IMR-90 (cell line): ENCODE results near the gene APOB. TPM values are rescaled to one million over a fixed set of nuclear protein-coding genes. Genes with fewer than 3 reads are reported as not detected.

Source experiments
- ATAC-seq: fragments of 200-7000 bp; cut with Tn5 transposase; 2 replicates; pipeline ENCODE4 v1.9.1; 2020; ENCODE audit warnings: low read depth, mild to moderate bottlenecking, moderate library complexity
- BruUV-seq: library from RNA; stranded (reverse); fragments of 400-500 nt; replicated peaks from 2 replicates; lab custom pipeline; 2021; lab: Mats Ljungman, UMichigan
- CTCF ChIA-PET: fragments of 300-600 bp; formaldehyde crosslinking; extraction: SDS; loops from one replicate; lab custom pipeline; 2021; ENCODE audit warnings: antibody characterized with exemption; lab: Yijun Ruan, JAX
- POLR2A ChIA-PET: fragments of 300-600 bp; sonication (Branson Sonifier 250); formaldehyde crosslinking; loops from one replicate; lab custom pipeline; 2022; ENCODE audit warnings: antibody characterized with exemption; ENCODE audit not compliant: unreplicated experiment; lab: Charles Lee
- DNase-seq: peaks from one replicate; pipeline ENCODE4 v3.0.0; 2013
- H2AFZ ChIP-seq: replicated peaks from 2 replicates; pipeline ENCODE3; 2013; ENCODE audit warnings: low read length, mild to moderate bottlenecking; ENCODE audit not compliant: poor library complexity
- H2AK5ac ChIP-seq: 2 replicates; pipeline ENCODE4 v1.6.1; 2013; ENCODE audit warnings: low read depth, low read length, inconsistent platforms
- H2AK9ac ChIP-seq: replicated peaks from 2 replicates; pipeline ENCODE3; 2013; ENCODE audit warnings: mild to moderate bottlenecking, low read depth, low read length, moderate library complexity; ENCODE audit not compliant: poor library complexity
- H2BK120ac ChIP-seq: 2 replicates; pipeline ENCODE4 v1.6.1; 2013; ENCODE audit warnings: low read depth, low read length, inconsistent platforms
- H2BK15ac ChIP-seq: 3 replicates; pipeline ENCODE4 v1.6.1; 2013; ENCODE audit warnings: low read depth, low read length, inconsistent platforms
- H2BK20ac ChIP-seq: 2 replicates; pipeline ENCODE4 v1.6.1; 2013; ENCODE audit warnings: low read depth, mild to moderate bottlenecking, inconsistent platforms, low read length, moderate library complexity
- H2BK5ac ChIP-seq: 2 replicates; pipeline ENCODE4 v1.6.1; 2013; ENCODE audit warnings: mild to moderate bottlenecking, low read depth, low read length, inconsistent platforms; ENCODE audit not compliant: poor library complexity, severe bottlenecking
- H3K14ac ChIP-seq: replicated peaks from 2 replicates; pipeline ENCODE4 v1.6.1; 2013; ENCODE audit warnings: low read depth, low read length, inconsistent platforms
- H3K18ac ChIP-seq: 2 replicates; pipeline ENCODE4 v1.6.1; 2013; ENCODE audit warnings: low read depth, low read length, control low read depth
- H3K23ac ChIP-seq: 2 replicates; pipeline ENCODE4 v1.6.1; 2013; ENCODE audit warnings: low read depth, low read length, inconsistent platforms
- H3K27ac ChIP-seq: 2 replicates; pipeline ENCODE4 v1.5.1; 2013; ENCODE audit warnings: mild to moderate bottlenecking, control low read depth, low read length; ENCODE audit not compliant: insufficient read depth
- H3K27me3 ChIP-seq: 2 replicates; pipeline ENCODE4 v1.6.1; 2013; ENCODE audit warnings: low read length; ENCODE audit not compliant: control insufficient read depth, insufficient read depth
- H3K36me3 ChIP-seq: 2 replicates; pipeline ENCODE4 v1.6.1; 2013; ENCODE audit warnings: low read length, mixed read lengths; ENCODE audit not compliant: control insufficient read depth, insufficient read depth
- H3K4ac ChIP-seq: 2 replicates; pipeline ENCODE4 v1.6.1; 2013; ENCODE audit warnings: low read depth, low read length, inconsistent platforms
- H3K4me1 ChIP-seq: 2 replicates; pipeline ENCODE4 v1.6.1; 2013; ENCODE audit warnings: low read length, mixed read lengths; ENCODE audit not compliant: control insufficient read depth, insufficient read depth
- H3K4me2 ChIP-seq: 2 replicates; pipeline ENCODE4 v1.6.1; 2013; ENCODE audit warnings: low read depth, mild to moderate bottlenecking, control low read depth, low read length, moderate library complexity
- H3K4me3 ChIP-seq: 2 replicates; pipeline ENCODE4 v1.5.1; 2013; ENCODE audit warnings: low read depth, mild to moderate bottlenecking, control low read depth, low read length, moderate library complexity; ENCODE audit not compliant: insufficient read depth
- H3K56ac ChIP-seq: 2 replicates; pipeline ENCODE4 v1.6.1; 2013; ENCODE audit warnings: low read length, inconsistent platforms; ENCODE audit not compliant: insufficient read depth; ENCODE audit errors: extremely low read depth
- H3K79me1 ChIP-seq, 2 experiments: 2 replicates each; pipeline ENCODE4 v1.6.1; 2013; ENCODE audit warnings: low read length in 2 of 2, inconsistent platforms in 1 of 2, low read depth in 1 of 2
- H3K9ac ChIP-seq: 2 replicates; pipeline ENCODE4 v1.6.1; 2013; ENCODE audit warnings: low read depth, low read length, control low read depth
- H3K9me1 ChIP-seq: 2 replicates; pipeline ENCODE4 v1.6.1; 2013; ENCODE audit warnings: low read length, inconsistent platforms; ENCODE audit not compliant: insufficient read depth
- H3K9me3 ChIP-seq: 2 replicates; pipeline ENCODE4 v1.6.1; 2013; ENCODE audit warnings: low read length; ENCODE audit not compliant: control insufficient read depth, insufficient read depth
- H4K20me1 ChIP-seq: 2 replicates; pipeline ENCODE4 v1.6.1; 2013; ENCODE audit warnings: low read length, inconsistent platforms; ENCODE audit not compliant: insufficient read depth
- H4K5ac ChIP-seq: 2 replicates; pipeline ENCODE4 v1.6.1; 2013; ENCODE audit warnings: mild to moderate bottlenecking, low read depth, low read length, control low read depth
- H4K8ac ChIP-seq, 2 experiments: 2 replicates each; pipeline ENCODE4 v1.6.1; 2013; ENCODE audit warnings: low read depth in 2 of 2, low read length in 2 of 2, control low read depth in 1 of 2, inconsistent platforms in 1 of 2
- H4K91ac ChIP-seq: 2 replicates; pipeline ENCODE4 v1.6.1; 2013; ENCODE audit warnings: low read depth, low read length, inconsistent platforms; ENCODE audit not compliant: insufficient read depth
- CHD1 ChIP-seq: IDR thresholded peaks from 2 replicates; pipeline ENCODE4 v1.6.1; 2012; ENCODE audit warnings: low read depth, low read length, improper control_type of control experiment
- ELK1 ChIP-seq: fragments of 150-350 bp; IDR thresholded peaks from 2 replicates; pipeline ENCODE4 v1.6.1; 2016; ENCODE audit warnings: low read depth, mild to moderate bottlenecking, low read length, moderate library complexity, borderline replicate concordance
- FOS ChIP-seq: fragments of 150-350 bp; IDR thresholded peaks from 2 replicates; pipeline ENCODE4 v1.6.1; 2016; ENCODE audit warnings: low read depth, low read length
- MAFK ChIP-seq: IDR thresholded peaks from 2 replicates; pipeline ENCODE4 v1.6.1; 2012; ENCODE audit warnings: low read depth, low read length, improper control_type of control experiment
- MAZ ChIP-seq: IDR thresholded peaks from 2 replicates; pipeline ENCODE4 v1.6.1; 2012; ENCODE audit warnings: low read depth, mild to moderate bottlenecking, low read length, improper control_type of control experiment, moderate library complexity, borderline replicate concordance
- MXI1 ChIP-seq: IDR thresholded peaks from 2 replicates; pipeline ENCODE4 v1.6.1; 2012; ENCODE audit warnings: low read depth, mild to moderate bottlenecking, low read length, moderate library complexity, borderline replicate concordance
- NFE2L2 ChIP-seq: fragments of 150-350 bp; IDR thresholded peaks from 2 replicates; pipeline ENCODE4 v1.6.1; 2016; ENCODE audit warnings: low read depth, mild to moderate bottlenecking, low read length
- POLR2A ChIP-seq: IDR thresholded peaks from 2 replicates; pipeline ENCODE4 v1.6.1; 2012; ENCODE audit warnings: mild to moderate bottlenecking, low read depth, low read length
- RAD21 ChIP-seq: IDR thresholded peaks from 2 replicates; pipeline ENCODE4 v1.6.1; 2012; ENCODE audit warnings: low read length, improper control_type of control experiment
- RCOR1 ChIP-seq: IDR thresholded peaks from 2 replicates; pipeline ENCODE4 v1.6.1; 2012; ENCODE audit warnings: mild to moderate bottlenecking, low read length, improper control_type of control experiment; ENCODE audit not compliant: insufficient replicate concordance
- RFX5 ChIP-seq: IDR thresholded peaks from 2 replicates; pipeline ENCODE4 v1.8.0; 2012; ENCODE audit warnings: low read depth, mild to moderate bottlenecking, low read length, moderate library complexity
- SMC3 ChIP-seq: fragments of 150-350 bp; IDR thresholded peaks from 2 replicates; pipeline ENCODE4 v1.6.1; 2016; ENCODE audit warnings: low read depth, mild to moderate bottlenecking, antibody characterized with exemption, low read length, moderate library complexity
- WGBS, 2 experiments: methylation state at CpG; one replicate each; pipeline versions ENCODE4 v1.1.5 to v1.1.7; 2013; ENCODE audit warnings: missing lambda C conversion rate in 2 of 2; ENCODE audit not compliant: insufficient read length in 1 of 2; ENCODE audit errors: extremely low coverage in 2 of 2; 5-methylcytosine and 5-hydroxymethylcytosine counted together
- dilution Hi-C: fragments of 300-500 bp; cut with HindIII; formaldehyde crosslinking; loops from one replicate; pipeline ENCODE4 v1.14.3; 2018; ENCODE audit warnings: low sequenced_read_pairs; ENCODE audit not compliant: unreplicated experiment
- in situ Hi-C: fragments of 300-500 bp; cut with MboI; formaldehyde crosslinking; loops from 3 replicates; pipeline ENCODE4 v1.14.3; 2019; ENCODE audit warnings: low sequenced_read_pairs, inconsistent platforms, mixed read lengths
- intact Hi-C: fragments of 100-400 bp; cut with micrococcal nuclease; formaldehyde crosslinking; loops from 2 replicates; pipeline ENCODE4 v1.10.0; 2022
- polyA plus RNA-seq, 3 experiments: library from polyadenylated mRNA; depleted of rRNA; stranded (reverse); fragments of >200 nt; gene quantifications; 2 replicates each; pipeline ENCODE4 v1.2.3, GENCODE V29; 2012; ENCODE audit warnings: low replicate concordance in 1 of 3
- total RNA-seq: library from RNA; depleted of rRNA; stranded (reverse); fragments of >200 nt; gene quantifications from 2 replicates; pipeline ENCODE4 v1.2.3, GENCODE V29; 2012
- TF ChIP-seq, protein P1 (sequence below): fragments of 150-350 bp; IDR thresholded peaks from 2 replicates; pipeline ENCODE4 v1.6.1; 2017; ENCODE audit warnings: mild to moderate bottlenecking, antibody characterized with exemption, low read length, low read depth

APOB gene
- total and polyA plus RNA-seq, 2 of the 4 experiments (the other 2 are of a cell fraction), result under 0.01 TPM; not detected in 1

GRCh38 chr2:21020031-21020667 lies 23.7 kb downstream of the APOB start:
- no peaks in the 10 kb centered on the region for H3K9me3 ChIP-seq
- no peaks in the 10 kb centered on the region for H3K4me1 ChIP-seq
- H3K4me3 ChIP-seq, result no peak overlapping the region
- DNase-seq, result no peak
- H3K9ac ChIP-seq, result no peak overlapping the region
- in situ Hi-C loops (no loop called here), intact Hi-C loops (no loop called here), dilution Hi-C loops (no loop called here)
- TF ChIP-seq SMC3 (no peak), MAFK (no peak), RFX5 (no peak), FOS (no peak), RAD21 (no peak), MXI1 (no peak), CHD1 (no peak), MAZ (no peak), RCOR1 (no peak), NFE2L2 (no peak), POLR2A (no peak), ELK1 (no peak)
- TF ChIP-seq, protein P1, sequence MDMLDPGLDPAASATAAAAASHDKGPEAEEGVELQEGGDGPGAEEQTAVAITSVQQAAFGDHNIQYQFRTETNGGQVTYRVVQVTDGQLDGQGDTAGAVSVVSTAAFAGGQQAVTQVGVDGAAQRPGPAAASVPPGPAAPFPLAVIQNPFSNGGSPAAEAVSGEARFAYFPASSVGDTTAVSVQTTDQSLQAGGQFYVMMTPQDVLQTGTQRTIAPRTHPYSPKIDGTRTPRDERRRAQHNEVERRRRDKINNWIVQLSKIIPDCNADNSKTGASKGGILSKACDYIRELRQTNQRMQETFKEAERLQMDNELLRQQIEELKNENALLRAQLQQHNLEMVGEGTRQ, result no peak
- no peaks in the 10 kb centered on the region for H3K27me3 ChIP-seq
- H2AK5ac ChIP-seq, result no peak overlapping the region
- CTCF ChIA-PET, result no interaction called here
- no peak overlapping the region for H4K5ac ChIP-seq
- H3K79me1 ChIP-seq, result no peaks in the 10 kb centered on the region
- no peaks in the 10 kb centered on the region for H3K36me3 ChIP-seq
- BruUV-seq, result no TSS peak
- no peak overlapping the region for H2BK15ac ChIP-seq
- H3K4me2 ChIP-seq, result no peak overlapping the region
- POLR2A ChIA-PET, result no interaction called here
- no peak overlapping the region for H2BK120ac ChIP-seq
- H2BK20ac ChIP-seq, result no peak overlapping the region
- WGBS, 2 experiments, result 27% methylated on average over 1 of the region's 3 CpGs; no CpG with 5 or more reads in 1 of the 2 experiments
- no peak overlapping the region for H3K56ac ChIP-seq
- H3K18ac ChIP-seq, result no peak overlapping the region
- H4K91ac ChIP-seq, result no peak overlapping the region
- no peak overlapping the region for H2AK9ac ChIP-seq
- no peak overlapping the region for H3K23ac ChIP-seq
- H2AFZ ChIP-seq, result no peak overlapping the region
- no peak overlapping the region for H3K27ac ChIP-seq
- no peaks in the 10 kb centered on the region for H3K9me1 ChIP-seq
- H4K20me1 ChIP-seq, result no peaks in the 10 kb centered on the region
- no peak overlapping the region for H2BK5ac ChIP-seq
- H4K8ac ChIP-seq, result no peak overlapping the region
- no peak overlapping the region for H3K4ac ChIP-seq
- ATAC-seq, result no peak
- no peak overlapping the region for H3K14ac ChIP-seq
